Lower leg skin (tissue), 4 donors: ENCODE results near the gene NPAS3. TPM values are rescaled to one million over a fixed set of nuclear protein-coding genes. Genes with fewer than 3 reads are reported as not detected.

Source experiments
- DNase-seq, 2 donors: peaks; one replicate each; pipeline ENCODE4 v3.0.0-alpha.2; 2019; ENCODE audit warnings: low spot score in 2 of 2
- H3K4me3 ChIP-seq: fragments of 200-600 bp; sonication (generic); 2 replicates; pipeline ENCODE4 v1.5.1; 2017; ENCODE audit warnings: mild to moderate bottlenecking, low read depth; ENCODE audit not compliant: poor library complexity, severe bottlenecking
- CTCF ChIP-seq, 3 donors: fragments of 450-650 bp; IDR thresholded peaks; one replicate each; pipeline ENCODE4 v1.5.1; 2016; ENCODE audit warnings: antibody characterized with exemption in 3 of 3, mild to moderate bottlenecking in 3 of 3, moderate library complexity in 2 of 3
- POLR2A ChIP-seq, 2 donors: fragments of 450-650 bp; IDR thresholded peaks; one replicate each; pipeline ENCODE4 v1.6.1; 2016 to 2017; ENCODE audit warnings: antibody characterized with exemption in 2 of 2, mild to moderate bottlenecking in 1 of 2, moderate library complexity in 1 of 2
- WGBS, 2 donors: methylation state at CpG; one replicate each; pipeline ENCODE4 v1.1.5; 2018; 5-methylcytosine and 5-hydroxymethylcytosine counted together
- intact Hi-C: fragments of 100-400 bp; cut with DNase I; formaldehyde crosslinking; loops from one replicate; pipeline ENCODE4 v1.15.0; 2023; ENCODE audit warnings: low total_unique reads
- total RNA-seq, 4 donors: library from RNA; depleted of rRNA; stranded (reverse); fragments of >200 nt; gene quantifications; one replicate each; pipeline ENCODE4 v1.1.0, GENCODE V29; 2016

Gene NPAS3
- total RNA-seq, 4 donors from 2014 or later, result 0.25 to 0.29 TPM; not detected in 2

- no peak for TF ChIP-seq CTCF (IDR thresholded peaks at IDR 0.05)
- TF ChIP-seq POLR2A (IDR thresholded peaks at IDR 0.05), result no peak
- DNase-seq, result no peak
- intact Hi-C loops, result no loop called here
- WGBS, 2 donors, result 67 to 72% methylated on average over 4 of the region's 4 CpGs
- no peak overlapping the region for H3K4me3 ChIP-seq
Measured at GRCh38 chr14:33655421-33655820, 716.7 kb downstream of the NPAS3 start.

- 51 to 63% methylated on average over 3 of the region's 3 CpGs for WGBS, 2 donors
- no peak overlapping the region for H3K4me3 ChIP-seq
- intact Hi-C loops, result no loop called here
- DNase-seq, result no peak
- TF ChIP-seq CTCF (IDR thresholded peaks at IDR 0.05) (no peak), POLR2A (IDR thresholded peaks at IDR 0.05) (no peak)
Measured at GRCh38 chr14:33657476-33657875, 718.8 kb downstream of the NPAS3 start.

GRCh38 chr14:33660248-33660647, 721.6 kb downstream of the NPAS3 start:
- TF ChIP-seq CTCF (IDR thresholded peaks at IDR 0.05) (no peak), POLR2A (IDR thresholded peaks at IDR 0.05) (no peak)
- H3K4me3 ChIP-seq, result no peak overlapping the region
- WGBS, 2 donors, result 89 to 93% methylated on average over 3 of the region's 3 CpGs
- DNase-seq, result no peak
- intact Hi-C loops, result no loop called here

- WGBS, 2 donors, result 85 to 88% methylated on average over 3 of the region's 3 CpGs
- intact Hi-C loops, result no loop called here
- TF ChIP-seq POLR2A (IDR thresholded peaks at IDR 0.05), result no peak
- TF ChIP-seq CTCF (IDR thresholded peaks at IDR 0.05), result no peak
- H3K4me3 ChIP-seq, result no peak overlapping the region
- no peak for DNase-seq
Measured at GRCh38 chr14:33661101-33661500, 722.4 kb downstream of the NPAS3 start.

GRCh38 chr14:33668066-33668465, 729.4 kb downstream of the NPAS3 start:
- intact Hi-C loops, result no loop called here
- no peak for DNase-seq
- no peak overlapping the region for H3K4me3 ChIP-seq
- 89 to 91% methylated on average over 4 of the region's 4 CpGs for WGBS, 2 donors
- TF ChIP-seq POLR2A (IDR thresholded peaks at IDR 0.05) (no peak), CTCF (IDR thresholded peaks at IDR 0.05) (no peak)

GRCh38 chr14:33669111-33669510, 730.4 kb downstream of the NPAS3 start:
- no peak for DNase-seq
- no peak overlapping the region for H3K4me3 ChIP-seq
- TF ChIP-seq POLR2A (IDR thresholded peaks at IDR 0.05) (no peak), CTCF (IDR thresholded peaks at IDR 0.05) (no peak)
- WGBS, 2 donors, result 52 to 55% methylated on average over 2 of the region's 2 CpGs
- intact Hi-C loops, result no loop called here
